Right lobe of liver (tissue), 6 donors: ENCODE data around the gene JDP2. TPM values are rescaled to one million over a fixed set of nuclear protein-coding genes. Genes with fewer than 3 reads are reported as not detected.

Experiments
- ATAC-seq, 4 donors: fragments of 200-7000 bp; cut with Tn5 transposase; one replicate each; pipeline ENCODE4 v1.9.1; 2020; ENCODE audit warnings: mild to moderate bottlenecking in 4 of 4, moderate library complexity in 4 of 4
- DNase-seq, 3 donors: peaks; one replicate each; pipeline ENCODE4 v3.0.0-alpha.2; 2020
- H3K27ac ChIP-seq, 3 donors: fragments of 200-600 bp; one replicate each; pipeline ENCODE4 v1.8.0; 2022
- H3K27me3 ChIP-seq, 2 donors: fragments of 200-600 bp; one replicate each; pipeline ENCODE4 v1.8.0; 2022
- H3K36me3 ChIP-seq, 4 donors: fragments of 200-600 bp; sonication (generic) in 1 of 4; one replicate each; pipeline versions ENCODE4 v1.5.1 to v1.8.0; 2017 to 2022; ENCODE audit warnings: control low read depth in 1 of 4
- H3K4me1 ChIP-seq, 4 donors: fragments of 200-600 bp; sonication (generic) in 1 of 4; one replicate each; pipeline versions ENCODE4 v1.5.1 to v1.8.0; 2017 to 2022; ENCODE audit warnings: control low read depth in 1 of 4
- H3K4me3 ChIP-seq, 3 donors: fragments of 200-600 bp; one replicate each; pipeline ENCODE4 v1.8.0; 2022
- H3K9me3 ChIP-seq, 4 donors: fragments of 200-600 bp; sonication (generic) in 1 of 4; one replicate each; pipeline versions ENCODE4 v1.5.1 to v1.8.0; 2017 to 2022; ENCODE audit warnings: control low read depth in 1 of 4
- CTCF ChIP-seq, 4 donors: fragments of 200-600 bp in 3 of 4; fragments of 450-650 bp in 1 of 4; IDR thresholded peaks; one replicate each; pipeline versions ENCODE4 v1.5.1 to v1.8.0; 2016 to 2022; ENCODE audit warnings: antibody characterized with exemption in 4 of 4, mild to moderate bottlenecking in 2 of 4
- POLR2A ChIP-seq: fragments of 450-650 bp; IDR thresholded peaks from one replicate; pipeline ENCODE4 v1.6.1; 2017; ENCODE audit warnings: antibody characterized with exemption, mild to moderate bottlenecking
- WGBS: methylation state at CpG from one replicate; pipeline ENCODE4 v1.1.6; 2018; ENCODE audit warnings: low coverage, low lambda C conversion rate; ENCODE audit not compliant: insufficient coverage; ENCODE audit errors: missing lambda C conversion rate; 5-methylcytosine and 5-hydroxymethylcytosine counted together
- intact Hi-C, 2 donors: fragments of 100-400 bp; cut with DNase I; formaldehyde crosslinking; loops; one replicate each; pipeline versions ENCODE4 v1.11.2 to v1.14.1; 2022
- total RNA-seq, 6 experiments: library from RNA; depleted of rRNA in 2 of 6; stranded (reverse); fragments of >200 nt in 2 of 6; fragmentation: NEBNext Ultra II Directional in 3 of 6; extraction: Animal tissue kit (Norgen Biotek cat#: 25700) in 3 of 6; gene quantifications; one replicate each; pipeline versions ENCODE4 v1.1.0 to v1.2.4, GENCODE V29; 2016 to 2023
- donor health status: DM: no; HTN: yes; CAD: no.
- donor health status: DM: no; HTN: no; CAD: no.
- donor health status: DM: no; HTN: no; CAD: no.
- donor health status: DM: no; HTN: yes; CAD: no.
- donor health status: DM: no; HTN: yes; CAD: no.

The JDP2 gene
- total RNA-seq, 6 experiments from 2014 or later = 8.3 to 22.0 (median 11.8) TPM

GRCh38 chr14:75515629-75515996, 87.8 kb downstream of the JDP2 start:
- H3K9me3 ChIP-seq = no peaks in the 10 kb centered on the region
- WGBS = 42% methylated on average over 7 of the region's 7 CpGs
- no peak for DNase-seq
- H3K27me3 ChIP-seq = no peaks in the 10 kb centered on the region
- intact Hi-C loops = no loop called here
- H3K4me1 ChIP-seq = no peaks in the 10 kb centered on the region
- TF ChIP-seq POLR2A = no peak
- H3K4me3 ChIP-seq = peak overlapping the region in 1 of 3 donors; percentile 49
- ATAC-seq = peak in 3 of 4 donors; percentile 25 to 49 (median 25)
- no peaks in the 10 kb centered on the region for H3K36me3 ChIP-seq
- H3K27ac ChIP-seq = no peak overlapping the region

GRCh38 chr14:75518625-75519024, 90.8 kb downstream of the JDP2 start:
- Histone ChIP-seq H3K27ac (no peak overlapping the region), H3K4me1 (no peaks in the 10 kb centered on the region), H3K9me3 (no peaks in the 10 kb centered on the region), H3K27me3 (no peaks in the 10 kb centered on the region), H3K4me3 (no peak overlapping the region), H3K36me3 (no peaks in the 10 kb centered on the region)
- WGBS = 55% methylated on average over 4 of the region's 4 CpGs
- TF ChIP-seq CTCF (IDR thresholded peaks at IDR 0.05) = peak; percentile 43 to 61 (median 48)
- no peak for TF ChIP-seq POLR2A
- intact Hi-C loops = no loop called here
- DNase-seq (no peak), ATAC-seq (peak; percentile 55 to 79 (median 70))

GRCh38 chr14:75519394-75519793, 91.6 kb downstream of the JDP2 start:
- Histone ChIP-seq H3K4me3 (no peak overlapping the region), H3K27me3 (no peaks in the 10 kb centered on the region), H3K9me3 (no peaks in the 10 kb centered on the region), H3K36me3 (no peaks in the 10 kb centered on the region), H3K4me1 (no peaks in the 10 kb centered on the region), H3K27ac (no peak overlapping the region)
- DNase-seq (no peak), ATAC-seq (no peak)
- intact Hi-C loops = no loop called here
- 73% methylated on average over 4 of the region's 4 CpGs for WGBS
- TF ChIP-seq CTCF (IDR thresholded peaks at IDR 0.05) (no peak), POLR2A (no peak)

GRCh38 chr14:75519826-75520728, 92.3 kb downstream of the JDP2 start:
- Histone ChIP-seq H3K27ac (no peak overlapping the region), H3K4me1 (no peaks in the 10 kb centered on the region), H3K27me3 (no peaks in the 10 kb centered on the region), H3K36me3 (no peaks in the 10 kb centered on the region), H3K9me3 (no peaks in the 10 kb centered on the region), H3K4me3 (no peak overlapping the region)
- TF ChIP-seq CTCF (IDR thresholded peaks at IDR 0.05) (no peak), POLR2A (no peak)
- intact Hi-C loops = no loop called here
- no peak for DNase-seq
- peak in 1 of 4 donors; percentile 28 for ATAC-seq
- WGBS = 79% methylated on average over 10 of the region's 11 CpGs

GRCh38 chr14:75520852-75521251, 93.0 kb downstream of the JDP2 start:
- DNase-seq = no peak

More at GRCh38 chr14:75520852-75521251, 93.0 kb downstream of the JDP2 start:
- Histone ChIP-seq H3K9me3 (no peaks in the 10 kb centered on the region), H3K4me1 (no peaks in the 10 kb centered on the region), H3K27me3 (no peaks in the 10 kb centered on the region), H3K36me3 (no peaks in the 10 kb centered on the region), H3K4me3 (no peak overlapping the region), H3K27ac (no peak overlapping the region)
- TF ChIP-seq CTCF (IDR thresholded peaks at IDR 0.05) = no peak
- TF ChIP-seq POLR2A = no peak
- no peak for ATAC-seq
- WGBS = 90% methylated on average over 3 of the region's 3 CpGs
- intact Hi-C loops = no loop called here
